Esophagus mucosa (tissue), 1 donor: ENCODE measurements around the gene CPLX1. TPM values are rescaled to one million over a fixed set of nuclear protein-coding genes. Genes with fewer than 3 reads are reported as not detected.

Experiments
- ATAC-seq: fragments of 200-7000 bp; cut with Tn5 transposase; one replicate; pipeline ENCODE4 v1.9.1; 2020
- total RNA-seq: library from RNA; stranded (reverse); gene quantifications from one replicate; pipeline ENCODE4 v1.2.4, GENCODE V29; 2023
- donor health status: DM: yes; HTN: yes; CAD: no.

CPLX1 gene
- total RNA-seq, 1 donor from 2014 or later, result 0.92 TPM

- ATAC-seq, result no peak
These were observed 6.2 kb upstream of the CPLX1 start for GRCh38 chr4:832108-832507.

DNA sequence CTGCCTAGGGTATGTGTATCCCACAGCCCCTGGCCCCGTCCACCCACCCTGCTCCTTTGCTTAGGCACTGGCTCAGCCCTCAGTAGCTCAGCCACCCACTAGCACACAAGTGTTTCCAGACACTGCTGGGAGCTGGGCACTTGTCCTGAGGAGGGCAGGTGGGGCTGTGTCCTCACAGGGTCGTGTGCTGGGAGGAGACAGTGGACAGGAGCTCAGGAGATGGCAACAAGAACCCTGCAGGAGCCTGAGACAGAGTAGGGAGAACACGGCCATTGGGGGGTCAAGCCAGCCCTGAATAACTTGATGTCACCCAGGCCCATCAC, 5.5 kb upstream of the CPLX1 start:
- no peak for ATAC-seq

DNA sequence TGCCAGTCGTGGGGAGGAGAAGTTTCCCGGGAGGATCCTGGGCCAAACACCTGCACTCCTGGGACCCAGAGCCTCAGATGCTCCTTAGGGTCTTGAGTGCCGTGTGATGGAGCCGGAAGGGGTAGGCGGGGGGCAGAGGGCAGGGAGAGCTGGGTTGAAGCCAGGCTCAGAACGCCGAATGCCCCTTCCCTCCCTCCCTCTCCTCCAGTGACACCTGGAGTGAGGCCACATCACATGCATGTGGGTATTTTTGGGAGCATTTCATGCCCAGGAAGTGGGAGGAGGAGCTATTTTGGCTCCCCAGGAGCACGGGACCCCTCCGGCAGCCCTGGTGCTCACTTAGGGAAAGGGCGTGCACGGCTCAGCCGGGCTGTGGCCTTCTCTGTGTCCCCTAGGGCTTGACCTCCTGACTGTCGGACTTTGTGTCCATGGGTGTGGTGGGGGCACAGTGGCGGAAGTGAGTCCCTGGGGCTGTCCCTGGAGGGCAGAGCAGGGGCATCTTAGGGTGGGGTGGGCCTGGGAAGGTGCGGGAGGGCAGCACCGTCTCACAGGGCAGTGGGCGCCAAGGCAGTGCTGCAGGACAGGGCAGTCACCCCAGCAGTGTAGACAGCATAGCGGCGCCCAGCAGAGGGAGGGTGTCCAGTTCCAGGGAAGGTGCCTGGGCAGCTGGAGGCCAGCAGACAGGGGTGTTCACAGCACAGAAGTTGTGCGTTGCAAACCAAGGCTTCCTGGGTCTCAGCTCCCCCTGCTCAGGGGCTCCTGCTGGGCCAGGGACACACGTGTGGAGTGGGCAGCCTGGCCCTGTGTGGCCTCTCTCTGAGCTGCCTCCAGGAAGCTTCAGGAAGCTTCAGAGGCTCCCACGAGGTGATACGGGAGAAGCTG, 4.9 kb upstream of the CPLX1 start:
- ATAC-seq, result no peak

DNA sequence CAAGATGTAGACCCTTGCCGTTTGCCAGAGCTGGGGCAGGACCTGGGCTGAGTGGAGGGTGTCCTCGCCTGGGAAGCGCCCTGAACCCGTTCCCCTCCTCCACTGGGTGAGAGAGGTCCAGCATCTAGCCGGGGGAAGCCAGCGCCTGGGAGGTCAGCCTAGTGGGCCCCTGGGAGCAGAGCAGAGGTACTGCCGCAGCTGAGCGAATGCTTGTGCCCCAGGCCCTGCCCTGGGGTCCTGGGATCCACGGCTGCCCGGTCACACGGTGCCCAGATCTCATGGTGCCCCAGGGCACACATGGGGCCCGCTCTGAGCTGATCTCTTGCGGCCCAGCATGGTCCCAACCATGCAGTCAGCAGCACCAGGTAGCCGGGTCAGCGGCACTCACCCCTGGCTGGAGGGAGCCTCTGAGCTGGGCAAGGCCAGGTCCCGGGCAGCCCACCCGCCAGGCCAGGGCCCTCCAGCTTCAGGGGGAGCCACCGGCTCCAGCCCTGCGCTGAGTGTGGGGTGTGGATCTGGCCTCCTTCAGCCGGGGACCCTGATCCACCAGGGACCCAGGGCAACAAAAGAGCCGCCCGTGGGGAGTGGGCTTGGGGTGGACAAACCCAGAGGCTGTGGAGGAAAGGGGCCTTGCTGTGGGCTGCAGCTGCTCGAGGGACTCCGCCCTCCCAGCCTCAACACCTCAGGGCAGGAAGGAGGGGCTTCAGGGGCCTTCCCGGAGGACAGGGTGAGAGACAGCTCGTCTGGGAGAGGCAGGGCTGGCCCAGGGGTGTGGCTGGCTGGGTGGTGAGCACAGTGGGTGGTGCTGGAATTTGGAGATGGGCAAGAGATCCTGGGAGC, 4.1 kb upstream of the CPLX1 start:
- no peak for ATAC-seq

DNA sequence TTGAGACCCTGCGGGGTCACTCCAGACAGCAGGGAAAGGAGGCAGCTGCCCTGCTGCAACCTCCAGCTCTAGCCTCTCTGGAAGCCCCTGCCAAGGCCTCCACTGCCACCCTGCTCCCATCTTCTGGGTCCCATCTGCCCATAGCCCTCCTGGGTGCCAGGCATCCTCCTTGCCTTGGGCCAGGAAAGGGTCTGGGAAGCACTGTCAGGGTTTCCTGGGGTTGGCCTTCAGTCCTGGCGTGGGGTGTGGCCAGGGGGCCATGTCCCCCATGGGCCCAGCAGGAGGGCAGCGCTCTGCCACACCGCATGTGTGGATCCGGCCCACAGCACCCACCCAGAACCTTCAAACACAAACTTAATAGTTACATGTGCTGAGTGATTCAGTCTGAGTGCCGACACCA, 3.4 kb upstream of the CPLX1 start:
- no peak for ATAC-seq

- no peak for ATAC-seq
These were observed 2.8 kb upstream of the CPLX1 start for GRCh38 chr4:828641-829271.

- peak; percentile 4 for ATAC-seq
These were observed 1.5 kb upstream of the CPLX1 start for GRCh38 chr4:827209-828081.

DNA sequence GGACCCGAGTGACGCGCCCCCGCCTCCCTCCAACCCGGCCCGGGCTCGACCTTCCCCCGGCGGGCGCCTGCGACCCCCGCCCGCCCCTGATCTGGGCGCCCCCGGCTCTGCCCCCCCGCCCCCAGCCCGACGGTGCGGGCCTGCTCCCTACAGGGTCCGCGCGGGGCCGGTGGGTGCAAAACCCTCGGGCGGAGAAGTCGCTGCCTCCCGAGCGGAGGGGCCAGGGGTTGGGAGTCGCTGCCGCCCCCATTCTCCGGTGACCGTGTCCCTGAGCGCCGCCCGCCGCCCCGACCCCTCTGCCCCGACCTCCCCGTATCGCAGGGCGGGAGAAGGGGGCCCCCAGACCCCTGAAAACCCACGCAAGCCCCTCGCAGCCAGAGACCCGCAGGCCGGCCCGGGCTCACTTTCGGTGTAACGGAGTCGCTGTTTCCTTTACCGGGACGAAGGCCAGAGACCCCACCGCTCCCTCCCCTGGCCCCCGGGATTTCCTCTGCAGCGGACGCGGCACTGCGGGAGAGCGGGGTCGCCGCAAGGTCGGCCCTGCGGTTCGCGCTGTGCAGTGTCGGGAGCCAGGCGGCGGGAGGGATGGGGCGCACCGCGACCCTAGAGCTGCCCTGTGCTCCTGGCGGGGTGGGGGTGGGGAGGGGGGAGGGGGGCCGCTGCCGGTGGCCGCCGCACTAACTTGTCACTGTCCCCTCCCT, 729 bp upstream of the CPLX1 start:
- no peak for ATAC-seq

GRCh38 chr4:825063-825970, 612 bp downstream of the CPLX1 start:
- peak; percentile 18 for ATAC-seq

GRCh38 chr4:824461-825062, 1.4 kb downstream of the CPLX1 start:
- no peak for ATAC-seq

DNA sequence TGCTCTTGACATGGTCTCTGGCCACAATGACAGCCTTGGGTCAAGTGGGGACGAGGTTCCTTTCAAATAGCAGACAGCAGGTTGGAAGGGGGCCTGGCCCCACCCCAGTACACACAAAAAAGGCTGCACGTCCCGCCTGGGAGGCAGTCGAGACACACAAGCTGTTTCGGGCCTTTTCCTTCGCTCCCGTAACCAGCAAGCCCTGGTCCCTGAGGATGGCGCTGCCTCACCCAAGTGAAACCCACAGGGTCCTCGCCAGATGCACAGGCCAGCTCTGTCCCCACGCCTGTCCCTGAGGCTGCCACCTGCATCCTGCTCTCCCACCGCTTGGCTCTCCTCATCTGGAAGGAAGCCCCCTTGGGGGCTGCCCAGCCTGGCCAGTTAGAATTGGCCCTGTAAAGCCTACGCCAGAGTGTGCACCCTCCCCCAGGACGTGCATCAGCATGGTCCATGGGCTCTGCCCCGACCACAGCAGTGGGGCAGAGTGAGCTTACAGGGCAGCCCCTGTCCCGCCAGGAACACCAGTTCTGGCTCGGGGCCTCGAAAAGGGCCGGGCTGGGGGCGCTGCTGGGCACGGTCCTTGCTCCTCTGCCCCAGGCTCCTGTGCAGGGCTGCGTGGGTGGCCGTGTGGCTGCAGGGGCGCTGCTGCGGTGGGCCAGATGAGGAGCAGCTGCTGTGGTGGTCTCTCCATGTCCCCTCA, 2.0 kb downstream of the CPLX1 start:
- no peak for ATAC-seq

GRCh38 chr4:823176-823760, 2.7 kb downstream of the CPLX1 start:
- ATAC-seq, result no peak

GRCh38 chr4:822361-823175, 3.4 kb downstream of the CPLX1 start:
- ATAC-seq, result no peak

- no peak for ATAC-seq
These were observed 4.3 kb downstream of the CPLX1 start for GRCh38 chr4:821631-822030.

DNA sequence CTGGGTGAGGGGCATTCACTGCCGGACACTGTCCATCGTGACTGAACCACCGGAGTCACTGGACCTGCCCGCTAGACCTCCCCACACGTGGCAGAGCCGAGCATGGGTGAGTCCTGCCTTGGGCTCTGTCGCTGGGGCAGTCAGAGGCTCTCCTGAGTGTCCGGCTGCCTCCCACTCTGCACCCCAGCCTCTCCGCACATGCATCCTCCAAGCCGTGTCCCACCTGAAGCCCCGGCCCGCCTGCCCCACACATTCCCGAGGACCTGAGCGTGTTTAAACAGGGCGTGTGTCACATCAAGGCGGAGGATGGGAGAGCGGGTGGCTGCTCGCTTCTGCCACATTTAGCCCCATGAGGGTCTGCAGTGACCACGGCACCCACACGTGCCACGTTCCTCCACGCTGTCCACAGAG, 4.7 kb downstream of the CPLX1 start:
- no peak for ATAC-seq

- ATAC-seq, result no peak
These were observed 5.4 kb downstream of the CPLX1 start for GRCh38 chr4:820230-821172.
